Measurements from ENCODE around the gene FMNL1.

- TF ChIP-seq, protein P1, sequence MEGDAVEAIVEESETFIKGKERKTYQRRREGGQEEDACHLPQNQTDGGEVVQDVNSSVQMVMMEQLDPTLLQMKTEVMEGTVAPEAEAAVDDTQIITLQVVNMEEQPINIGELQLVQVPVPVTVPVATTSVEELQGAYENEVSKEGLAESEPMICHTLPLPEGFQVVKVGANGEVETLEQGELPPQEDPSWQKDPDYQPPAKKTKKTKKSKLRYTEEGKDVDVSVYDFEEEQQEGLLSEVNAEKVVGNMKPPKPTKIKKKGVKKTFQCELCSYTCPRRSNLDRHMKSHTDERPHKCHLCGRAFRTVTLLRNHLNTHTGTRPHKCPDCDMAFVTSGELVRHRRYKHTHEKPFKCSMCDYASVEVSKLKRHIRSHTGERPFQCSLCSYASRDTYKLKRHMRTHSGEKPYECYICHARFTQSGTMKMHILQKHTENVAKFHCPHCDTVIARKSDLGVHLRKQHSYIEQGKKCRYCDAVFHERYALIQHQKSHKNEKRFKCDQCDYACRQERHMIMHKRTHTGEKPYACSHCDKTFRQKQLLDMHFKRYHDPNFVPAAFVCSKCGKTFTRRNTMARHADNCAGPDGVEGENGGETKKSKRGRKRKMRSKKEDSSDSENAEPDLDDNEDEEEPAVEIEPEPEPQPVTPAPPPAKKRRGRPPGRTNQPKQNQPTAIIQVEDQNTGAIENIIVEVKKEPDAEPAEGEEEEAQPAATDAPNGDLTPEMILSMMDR (IDR thresholded peaks at IDR 0.05): no peak
- no peak for TF ChIP-seq POLR2A (IDR thresholded peaks at IDR 0.05)
These were observed 11.8 kb downstream of the FMNL1 start for GRCh38 chr17:45233423-45233924.
